ENCODE data around the gene SULT4A1.

The SULT4A1 gene

DNA sequence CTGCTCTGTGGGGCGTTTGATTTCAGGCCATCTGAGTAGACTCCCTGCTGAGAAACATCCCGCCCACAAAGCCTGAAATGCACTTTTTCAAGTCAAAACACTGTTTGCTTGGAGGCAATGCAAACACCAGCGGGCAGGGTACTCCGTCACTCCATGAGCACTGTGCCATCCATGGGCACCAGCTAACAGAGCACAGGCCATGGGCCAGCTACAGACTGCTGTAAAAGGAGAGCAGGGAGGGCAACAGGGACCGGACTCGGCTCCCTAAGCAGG lies 33.7 kb downstream of the SULT4A1 start:
- no peak for DNase-seq (ENCODE audit: low read depth in 2 of 2)

DNA sequence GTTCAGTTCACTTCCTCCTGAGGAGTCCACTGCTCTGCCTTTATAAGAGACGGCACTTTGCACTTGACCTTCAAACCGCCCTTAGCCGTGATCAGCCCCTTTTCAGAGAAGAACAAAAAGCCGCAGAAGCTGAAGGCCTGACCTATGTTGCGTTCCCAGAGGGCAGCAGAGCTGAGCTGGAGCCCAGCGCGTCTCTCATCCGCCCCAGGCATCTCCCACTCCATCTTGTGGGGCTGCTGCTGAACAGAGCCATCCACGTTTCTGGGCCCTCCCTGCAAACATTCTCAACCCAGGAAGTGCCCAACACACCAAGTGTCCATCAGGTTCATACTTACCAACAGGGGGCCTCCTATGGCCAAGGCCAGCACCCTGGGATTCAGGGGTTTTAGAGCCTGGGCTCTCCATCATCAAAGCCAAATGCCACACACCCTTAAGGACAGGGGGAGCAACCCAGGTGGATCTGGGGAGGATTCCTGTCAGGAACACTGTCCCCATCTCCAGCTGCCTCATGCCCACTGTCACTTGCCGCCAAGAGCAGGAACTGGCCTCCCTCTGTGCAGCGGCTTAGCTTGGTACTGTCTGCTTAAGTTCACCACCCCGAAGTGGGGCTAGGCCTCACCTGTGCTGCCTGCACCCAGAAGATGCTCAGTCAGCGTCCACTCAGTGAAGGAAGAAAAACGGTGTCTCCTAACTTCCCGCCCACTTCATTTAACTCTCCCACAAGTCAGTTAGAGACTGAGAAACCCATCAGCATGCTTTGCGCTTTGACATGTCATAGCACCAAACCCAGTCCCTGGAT lies 34.2 kb downstream of the SULT4A1 start:
- no peak for DNase-seq (ENCODE audit: low read depth in 2 of 2)

DNA sequence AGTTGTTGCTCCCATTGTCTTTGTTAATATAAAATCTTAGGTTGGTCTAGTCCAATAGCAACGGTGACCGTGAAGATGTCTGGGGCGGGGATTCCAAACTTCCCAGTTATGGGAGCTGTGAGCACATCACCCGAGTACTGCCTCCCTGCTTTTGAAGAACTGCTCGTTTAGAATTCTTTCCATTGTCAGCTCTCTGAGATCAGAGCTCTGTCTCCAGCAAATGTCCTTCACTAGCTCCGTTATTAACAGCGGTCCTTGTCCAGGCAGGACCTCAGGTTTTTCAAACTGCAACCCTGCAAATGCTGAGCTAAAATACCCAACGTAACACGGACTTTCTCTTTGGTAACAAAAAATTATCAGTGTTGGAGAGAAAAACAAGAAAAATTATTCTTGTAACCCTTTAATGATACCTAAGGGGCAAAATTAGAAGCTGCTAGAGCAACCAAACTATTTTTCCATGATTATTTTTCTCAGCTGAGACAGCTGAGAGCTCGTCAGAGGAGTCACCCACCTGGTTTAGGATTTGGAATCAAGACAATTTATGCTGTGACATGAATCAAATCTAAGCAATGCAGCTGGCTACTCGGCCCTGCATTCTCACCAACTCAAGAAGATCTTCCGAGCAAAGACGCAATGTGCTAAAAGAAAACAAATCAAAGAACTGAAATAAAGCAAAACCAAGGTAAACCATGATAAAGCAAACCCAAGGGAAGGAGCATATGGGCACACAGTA lies 35.1 kb downstream of the SULT4A1 start:
- DNase-seq (ENCODE audit: low read depth in 2 of 2), result no peak

DNA sequence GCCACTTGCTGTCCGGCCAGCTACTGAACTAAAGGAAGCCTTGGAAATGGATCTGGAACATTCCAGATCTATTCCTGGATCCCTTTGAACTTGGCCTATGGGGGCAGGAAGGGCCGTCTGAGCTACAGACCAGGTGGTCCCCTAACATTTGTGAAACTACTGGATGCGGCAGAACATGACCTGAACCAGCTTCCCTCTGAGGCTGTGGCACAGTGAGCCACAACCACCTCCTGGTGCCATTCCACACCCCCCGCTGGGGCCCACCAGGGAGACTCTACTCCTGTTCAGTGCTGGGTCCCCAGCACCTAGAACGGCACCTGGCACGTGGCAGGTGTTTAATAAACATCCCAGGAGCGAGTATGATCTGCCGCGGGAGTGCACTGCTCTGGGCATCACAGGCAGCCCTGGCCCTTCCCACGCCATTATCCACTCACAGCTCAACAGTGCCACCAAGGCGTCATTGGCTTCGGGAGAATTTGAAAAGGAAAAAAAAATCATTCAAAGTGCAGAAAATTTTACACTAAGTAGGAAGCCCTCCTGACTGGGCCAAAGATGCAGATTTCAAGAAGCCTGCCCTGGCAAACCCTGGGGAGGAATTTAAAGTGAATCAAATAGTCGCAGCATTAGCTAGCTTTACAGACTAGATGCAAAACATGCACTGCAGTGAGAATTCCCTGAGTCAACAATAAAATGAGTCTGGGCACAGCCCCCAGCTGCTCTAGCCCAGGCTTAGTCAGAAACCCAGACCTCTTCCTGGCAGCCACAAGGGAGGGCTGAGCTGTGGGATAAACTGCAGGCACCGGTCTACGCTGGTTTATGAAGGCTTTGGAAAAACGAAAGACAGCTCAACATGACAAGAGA lies 35.9 kb downstream of the SULT4A1 start:
- no peak for DNase-seq (ENCODE audit: low read depth in 2 of 2)

DNA sequence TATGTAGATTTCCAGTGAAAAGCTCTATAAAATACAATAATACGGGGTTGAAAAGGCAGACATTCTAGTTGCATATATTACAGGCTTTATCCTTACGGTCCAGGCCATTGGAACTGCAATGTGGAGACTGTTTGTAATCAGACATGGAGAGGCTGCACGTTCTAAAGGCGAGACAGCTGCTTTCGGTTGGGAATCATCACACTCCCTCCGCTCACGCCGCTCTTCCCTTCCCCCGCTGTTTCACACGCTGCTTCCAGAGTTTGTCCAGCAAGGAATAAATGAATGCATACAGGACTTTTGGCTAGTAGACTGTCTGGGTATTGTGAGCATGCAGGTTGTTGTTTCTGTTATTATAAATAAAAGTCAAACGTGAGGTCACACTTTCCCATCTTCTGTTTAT lies 36.7 kb downstream of the SULT4A1 start:
- DNase-seq (ENCODE audit: low read depth in 2 of 2), result no peak

DNA sequence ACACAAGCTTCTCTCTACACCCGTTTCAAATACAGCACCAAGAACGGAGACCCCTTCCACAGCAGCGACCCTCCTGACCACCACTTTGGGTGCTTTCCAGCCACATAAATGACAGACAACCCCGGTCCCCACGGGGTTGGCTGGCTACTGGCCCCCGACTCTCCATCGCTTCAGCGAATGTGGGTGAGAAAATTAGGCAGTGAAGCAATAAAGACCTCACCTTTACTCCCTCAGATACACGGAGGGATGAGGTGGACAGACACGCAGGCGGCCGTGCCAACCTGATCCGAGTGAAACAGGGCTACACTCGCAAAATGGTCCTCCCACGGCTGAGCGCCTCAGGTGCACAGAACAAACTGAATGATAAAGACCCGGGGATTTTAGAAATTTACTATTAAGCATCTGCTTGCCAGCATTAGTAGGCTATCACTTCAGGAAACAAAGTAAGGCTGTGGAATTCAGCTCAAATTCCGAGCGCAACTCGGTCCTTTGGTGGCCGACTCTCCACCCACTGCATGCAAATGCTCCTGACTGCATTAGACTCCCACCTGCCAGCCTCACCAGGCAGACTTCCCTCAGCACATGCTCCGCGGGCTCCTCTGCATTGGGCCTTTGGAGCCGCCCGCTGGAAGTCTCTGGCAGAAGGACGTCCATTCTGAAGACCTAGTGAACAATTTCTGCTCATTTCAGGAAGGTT lies 37.4 kb downstream of the SULT4A1 start:
- no peak for DNase-seq (ENCODE audit: low read depth in 2 of 2)

DNA sequence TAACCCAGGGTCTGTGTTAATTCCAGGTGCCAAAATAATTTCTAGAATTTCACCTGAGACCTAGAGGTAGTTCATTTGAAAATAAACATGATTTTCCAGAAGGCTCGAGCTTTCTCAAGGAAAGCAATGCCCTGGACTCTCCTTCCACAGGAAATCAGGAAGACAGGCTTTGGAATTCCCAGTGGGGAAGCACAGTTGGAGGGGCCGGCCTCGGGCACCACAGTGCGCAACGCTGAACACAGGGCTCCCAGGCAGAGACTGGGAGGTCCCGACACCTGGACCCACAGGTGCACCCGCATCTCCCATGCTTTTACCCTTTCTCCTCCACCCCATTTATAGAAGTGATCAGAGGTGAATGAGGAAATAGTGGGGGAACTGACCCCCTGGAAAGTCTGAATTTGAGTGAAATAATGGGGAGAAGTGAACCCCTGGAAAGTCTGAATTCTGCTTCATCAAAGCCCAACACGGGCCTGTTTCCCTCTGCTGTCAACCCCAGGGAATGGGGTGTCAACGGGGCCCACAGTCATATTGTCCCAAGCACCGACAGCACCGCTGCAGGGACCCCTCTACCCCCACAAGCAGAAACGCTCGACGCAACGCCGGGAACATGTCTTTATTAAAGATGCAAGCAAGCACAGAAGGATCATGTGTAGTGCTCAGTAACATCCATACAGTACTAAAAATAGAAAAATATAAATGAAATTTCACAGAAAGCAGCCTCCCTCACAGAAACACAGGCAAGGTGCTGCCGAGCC lies 38.2 kb downstream of the SULT4A1 start:
- no peak for DNase-seq (ENCODE audit: low read depth in 2 of 2)

DNA sequence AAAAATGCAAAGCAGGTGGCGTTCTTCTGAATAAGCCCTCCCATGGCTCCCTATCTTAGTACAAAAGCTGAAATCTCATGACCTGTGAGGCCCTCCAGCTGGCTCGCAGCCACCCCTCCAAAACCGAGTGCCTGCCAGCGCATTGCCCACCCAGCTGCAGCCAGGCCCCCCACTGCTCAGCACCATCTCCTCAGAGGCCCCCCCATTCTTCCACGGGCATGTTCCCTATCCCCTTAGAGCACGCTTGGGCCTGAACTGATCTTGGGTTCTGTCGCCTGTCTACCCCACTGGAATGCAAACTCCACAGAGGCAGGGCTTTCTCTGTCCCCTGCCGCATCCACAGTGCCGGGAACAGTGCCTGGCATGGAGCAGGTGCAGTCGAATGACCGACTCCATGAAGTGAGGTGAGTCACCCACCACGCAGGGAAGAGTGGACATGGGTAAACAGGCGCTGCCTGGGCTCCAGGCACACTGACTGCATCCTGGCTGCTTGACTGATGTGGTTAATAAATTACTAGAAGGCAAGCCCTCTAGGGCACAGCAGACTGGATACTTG lies 38.9 kb downstream of the SULT4A1 start:
- DNase-seq (ENCODE audit: low read depth in 2 of 2), result no peak

DNA sequence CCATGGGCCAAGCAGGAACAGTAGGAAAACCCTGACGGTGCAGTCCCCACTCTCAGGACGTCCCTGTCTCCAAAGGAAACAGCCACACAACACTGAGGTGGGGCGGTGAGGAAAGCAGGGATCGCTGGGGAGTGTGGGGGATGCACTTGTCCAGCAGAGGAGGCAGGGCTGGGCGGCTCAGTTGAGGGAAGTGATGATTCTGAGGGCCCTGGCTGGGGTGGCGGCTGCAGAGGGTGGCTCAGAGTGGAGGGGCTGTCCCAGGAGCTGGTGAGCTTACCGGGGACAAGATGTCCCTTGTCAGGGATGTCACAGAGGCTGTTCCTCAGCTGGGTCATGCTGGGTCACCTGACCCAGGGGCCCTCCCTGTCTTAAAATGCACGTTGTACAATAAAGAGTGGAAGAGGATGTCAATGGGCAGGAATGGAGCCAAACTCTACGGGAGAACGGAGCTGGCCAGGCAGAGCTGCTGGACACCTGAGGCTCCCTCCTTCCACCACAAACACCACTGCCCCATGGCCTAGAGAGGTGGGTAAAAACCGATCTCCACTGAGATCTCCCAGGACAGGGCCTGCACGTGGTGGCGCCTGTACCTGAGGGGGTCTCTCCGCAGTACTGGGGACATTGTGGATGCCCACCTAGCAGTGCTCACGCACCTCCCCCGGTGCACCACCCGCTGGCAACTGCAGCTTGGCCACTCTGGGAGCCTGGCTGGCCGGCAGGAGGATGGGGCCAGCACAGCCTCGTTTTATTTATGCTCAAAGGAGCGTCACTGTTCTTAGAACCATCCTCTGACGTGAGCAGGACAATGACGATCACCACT lies 40.5 kb downstream of the SULT4A1 start:
- DNase-seq (ENCODE audit: low read depth in 2 of 2), result no peak

DNA sequence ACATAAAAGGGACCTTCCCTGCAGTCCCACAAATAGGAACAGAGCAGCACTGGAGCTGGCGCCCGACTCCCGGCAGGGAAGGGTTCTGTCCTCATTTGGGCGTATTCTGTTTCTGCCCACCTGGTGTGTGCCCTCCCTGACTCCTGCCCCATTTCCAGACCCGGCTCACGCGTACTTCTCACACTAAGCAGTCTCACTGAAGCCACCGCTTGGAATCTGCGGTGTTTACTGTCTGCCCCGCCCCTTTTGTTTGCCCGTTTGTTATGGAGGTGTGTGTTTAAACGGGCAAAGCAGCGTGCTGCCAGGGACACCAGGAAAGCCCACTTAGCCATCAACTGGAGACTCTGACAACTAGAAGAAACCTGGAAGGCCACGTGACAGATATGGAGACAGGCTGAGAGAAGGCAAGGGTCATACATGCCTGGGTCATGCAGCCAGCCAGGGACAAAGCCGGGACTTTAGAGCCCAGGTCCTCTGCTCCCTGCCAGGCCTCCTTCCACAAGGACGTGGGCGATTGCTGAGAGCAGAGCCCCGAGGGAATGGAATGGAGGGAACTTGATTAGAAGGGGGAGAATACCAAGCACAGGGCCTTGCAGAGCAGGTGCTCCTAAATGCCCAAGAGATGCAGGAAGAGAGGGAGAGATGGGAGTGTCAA lies 41.5 kb downstream of the SULT4A1 start:
- no peak for DNase-seq (ENCODE audit: low read depth in 2 of 2)

DNA sequence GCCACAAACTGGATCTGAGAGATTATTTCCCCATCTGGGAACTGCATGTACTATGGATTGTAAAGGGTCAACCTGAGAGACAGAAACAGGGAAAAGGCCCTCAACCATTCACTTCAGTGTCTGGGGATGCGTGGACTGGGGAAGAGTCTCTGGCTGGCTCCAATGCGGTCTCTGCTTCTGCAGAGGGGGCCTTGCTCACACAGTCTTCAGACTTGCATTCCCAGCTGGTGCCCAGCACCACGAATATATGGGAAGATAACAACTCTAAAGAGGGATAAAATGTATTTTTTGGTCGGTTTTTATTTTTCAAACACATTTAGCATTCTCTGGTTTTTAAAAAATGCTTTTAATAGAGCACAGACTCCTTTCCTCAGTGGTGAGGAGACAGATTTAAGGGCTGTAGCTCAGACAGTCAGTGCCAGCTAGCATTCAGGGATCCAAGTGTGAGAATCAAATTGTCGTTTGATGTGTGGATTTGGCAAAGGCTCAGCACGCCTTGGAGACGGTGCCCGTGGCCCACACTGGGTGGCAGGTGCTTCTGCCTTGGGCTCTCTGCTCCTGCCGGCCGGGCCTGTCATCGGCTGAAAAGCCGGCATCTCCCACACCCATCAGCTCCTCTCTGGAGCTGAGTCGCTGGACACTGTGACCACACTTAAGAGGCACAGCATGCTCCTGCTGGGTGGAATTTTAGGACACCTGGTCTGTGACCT lies 42.2 kb downstream of the SULT4A1 start:
- no peak for DNase-seq (ENCODE audit: low read depth in 2 of 2)

DNA sequence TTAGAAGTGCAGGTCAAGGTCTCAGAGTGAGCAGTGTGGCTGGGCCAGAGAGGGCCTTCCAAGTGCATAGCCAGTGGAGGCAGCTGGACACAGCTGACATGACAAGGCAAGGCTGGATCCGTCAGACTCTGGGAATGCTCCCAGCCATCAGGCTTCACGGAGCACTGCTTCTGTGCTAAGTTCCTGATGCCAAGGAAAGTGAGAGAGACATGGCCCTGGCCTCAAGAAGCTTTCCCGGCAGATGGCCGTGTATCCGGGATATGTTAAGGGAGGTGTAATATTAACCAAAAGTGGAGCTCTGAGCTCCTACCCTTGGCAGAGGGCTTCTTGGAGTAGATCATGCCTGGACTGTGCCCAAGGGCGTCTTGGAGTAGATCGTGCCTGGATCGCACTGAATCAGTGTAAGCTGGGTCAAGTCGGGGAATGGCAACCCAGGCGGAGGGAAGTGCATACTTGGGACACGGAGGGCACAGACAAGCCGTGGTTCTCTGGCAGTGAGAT lies 42.8 kb downstream of the SULT4A1 start:
- DNase-seq (ENCODE audit: low read depth in 2 of 2), result no peak

DNA sequence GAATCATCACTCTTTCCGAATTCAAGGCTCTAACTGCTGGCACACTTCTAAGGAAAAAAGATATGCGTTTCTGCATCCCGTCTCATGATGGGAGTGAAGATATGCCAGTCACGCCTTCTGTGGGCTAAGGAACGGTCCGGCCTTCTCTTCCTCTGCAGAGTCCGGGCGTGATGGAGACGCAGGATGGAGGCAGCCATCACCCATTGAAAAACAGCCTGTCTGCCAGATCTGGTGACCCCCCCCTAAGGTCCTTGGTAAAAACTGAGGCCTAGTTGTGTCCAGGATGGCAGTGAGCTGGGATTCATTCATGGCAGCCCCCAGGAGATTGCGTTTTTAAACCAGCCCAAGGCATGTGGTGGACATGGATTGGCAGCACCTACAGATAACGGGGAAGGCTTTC lies 43.3 kb downstream of the SULT4A1 start:
- no peak for DNase-seq (ENCODE audit: low read depth in 2 of 2)

DNA sequence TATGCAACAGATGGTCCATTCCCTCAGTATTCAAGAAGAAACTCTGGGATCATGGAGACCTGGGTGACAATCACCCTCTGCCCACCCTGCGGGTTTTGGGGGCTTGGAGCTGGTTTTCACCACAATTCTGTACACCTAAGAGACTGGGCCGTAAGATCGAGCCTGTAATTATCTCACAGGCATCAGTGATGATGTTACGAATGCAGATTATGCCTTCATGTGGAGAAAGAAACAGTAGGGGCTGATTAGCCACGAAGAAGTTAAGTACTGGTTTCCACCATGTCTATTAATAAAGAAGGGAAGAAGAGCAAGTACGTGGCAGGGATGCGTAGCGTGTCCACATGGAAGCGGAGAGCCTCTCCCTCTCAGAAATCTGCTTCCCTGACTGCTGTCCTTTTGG lies 44.9 kb downstream of the SULT4A1 start:
- no peak for DNase-seq (ENCODE audit: low read depth in 2 of 2)

DNA sequence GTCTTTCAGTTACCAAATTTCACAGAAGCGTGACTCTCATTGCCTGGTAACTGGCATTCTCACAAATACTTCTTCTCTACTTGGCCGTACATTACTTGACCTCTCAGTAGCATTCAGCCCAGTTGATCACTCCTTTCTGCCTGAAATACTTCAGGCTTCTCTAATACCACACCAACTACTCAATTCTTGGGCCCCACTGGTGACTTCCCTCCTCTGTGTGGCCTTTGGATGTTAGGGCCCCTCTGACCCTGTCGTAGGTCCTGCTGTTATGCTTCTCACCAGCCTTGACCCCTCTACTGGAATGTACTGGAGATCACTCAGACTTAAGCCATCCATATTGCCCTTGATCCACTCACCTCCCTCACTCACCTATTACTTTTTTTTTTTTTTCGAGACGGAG lies 48.0 kb downstream of the SULT4A1 start:
- DNase-seq (ENCODE audit: low read depth in 2 of 2), result no peak

DNA sequence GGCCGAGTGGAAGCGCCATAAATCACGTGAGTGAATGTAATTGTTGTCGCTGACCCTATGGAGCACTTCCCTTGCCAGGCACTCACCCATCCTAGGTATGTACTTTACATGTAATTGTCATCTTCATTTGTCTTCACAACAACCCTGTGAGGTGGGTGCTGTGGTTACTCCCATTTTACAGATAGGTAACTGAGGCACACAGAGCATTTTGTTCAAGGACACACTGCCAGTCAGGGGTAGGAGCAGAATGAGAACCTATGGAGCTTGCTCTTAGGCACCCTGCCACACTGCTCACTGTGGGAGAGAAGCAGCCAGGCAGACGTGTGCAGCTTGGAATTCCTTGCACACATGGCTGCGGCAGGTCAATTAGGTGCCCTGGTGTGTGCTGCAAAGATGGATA lies 49.4 kb downstream of the SULT4A1 start:
- no peak for DNase-seq (ENCODE audit: low read depth in 2 of 2)

DNA sequence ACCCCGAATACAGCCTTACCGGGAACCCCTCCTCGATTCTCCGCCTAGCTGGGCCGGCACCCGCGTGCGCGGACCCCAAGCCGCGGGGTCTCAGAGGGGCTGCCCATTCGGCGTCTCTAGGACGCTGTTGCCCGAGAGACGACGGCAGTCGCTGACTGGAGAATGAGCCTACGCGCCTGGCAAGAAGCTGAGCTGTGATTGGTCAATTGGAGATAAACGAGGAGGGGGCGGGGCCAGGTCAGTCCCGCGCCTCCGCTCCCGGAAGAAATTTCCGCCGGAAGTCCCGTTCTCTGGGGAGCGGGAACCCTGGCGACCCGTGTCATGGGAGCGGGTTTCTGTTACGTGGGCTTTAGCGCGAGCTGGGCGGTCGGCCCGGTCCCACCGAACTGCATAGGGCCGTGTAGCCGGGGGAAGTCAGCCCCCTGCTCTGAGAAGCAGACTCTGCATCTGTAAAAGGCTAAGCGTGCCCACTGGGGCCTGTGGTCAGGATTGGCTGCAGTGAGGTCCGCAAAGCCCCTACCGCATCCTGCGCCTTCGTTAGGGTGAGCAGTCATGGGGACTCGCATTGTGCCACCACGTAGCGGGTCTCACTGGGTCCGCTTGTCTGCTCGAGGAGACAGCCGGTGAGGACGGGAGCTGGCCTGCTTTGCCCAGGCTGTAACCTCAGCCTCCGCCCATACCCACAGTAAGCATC lies 50.0 kb downstream of the SULT4A1 start, which contains the start of gene EFCAB6:
Gene EFCAB6 (minus strand): TSS at position 157 of the 694 bp plus-strand sequence. CDS start 29,987 bp downstream, outside the sequence.
- DNase-seq (ENCODE audit: low read depth in 2 of 2), result peak; percentile 81 to 85

DNA sequence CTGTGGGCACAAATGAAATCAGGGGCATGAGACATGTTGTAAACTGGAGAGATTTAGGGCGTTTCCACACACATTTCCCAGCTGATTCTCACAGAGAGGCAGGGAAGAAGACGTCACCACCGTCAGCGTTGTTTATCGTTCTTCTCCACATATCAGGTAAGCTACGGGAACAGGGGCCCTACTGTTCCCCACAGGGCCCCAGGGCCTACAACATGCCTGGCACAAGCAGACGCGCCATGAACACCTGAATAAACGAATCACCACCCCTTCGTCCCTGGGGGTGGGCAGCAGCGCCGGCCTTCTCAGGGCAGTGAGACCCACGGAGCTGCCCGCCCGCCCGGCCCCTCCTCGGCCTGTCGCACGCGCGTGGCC lies 50.5 kb downstream of the SULT4A1 start:
- DNase-seq (ENCODE audit: low read depth in 2 of 2), result no peak

Data from stimulated activated CD8-positive, alpha-beta memory T cell treated with anti-CD3 and anti-CD28 coated beads, Interleukin-15, amount 100 ng/mL, for 48 hours (primary cell).